Epithelial cell of proximal tubule (primary cell): Measurements from ENCODE around the gene ADAMTS12. TPM values are rescaled to one million over a fixed set of nuclear protein-coding genes. Genes with fewer than 3 reads are reported as not detected.
"Not testable (repeated sequence)": the region's sequence is repeated elsewhere in the genome, so short reads cannot be mapped to it uniquely, and the experiment has no call there.

ENCODE experiments used
- DNase-seq: peaks from one replicate; pipeline ENCODE4 v3.0.0-alpha.2; 2011; ENCODE audit warnings: low read depth
- H3K4me3 ChIP-seq: 2 replicates; pipeline ENCODE4 v1.5.1; 2011; ENCODE audit warnings: low read depth, mild to moderate bottlenecking, low read length
- CTCF ChIP-seq: conservative IDR thresholded peaks from 2 replicates; pipeline ENCODE4 v1.5.1; 2012; ENCODE audit warnings: low read depth, mild to moderate bottlenecking, low read length
- total RNA-seq: library from RNA; depleted of rRNA; stranded (reverse); fragments of >200 nt; gene quantifications from 2 replicates; pipeline ENCODE4 v1.2.3, GENCODE V29; 2015

ADAMTS12 gene
- total RNA-seq, 1 donor from 2014 or later, result 2.1 TPM

DNA sequence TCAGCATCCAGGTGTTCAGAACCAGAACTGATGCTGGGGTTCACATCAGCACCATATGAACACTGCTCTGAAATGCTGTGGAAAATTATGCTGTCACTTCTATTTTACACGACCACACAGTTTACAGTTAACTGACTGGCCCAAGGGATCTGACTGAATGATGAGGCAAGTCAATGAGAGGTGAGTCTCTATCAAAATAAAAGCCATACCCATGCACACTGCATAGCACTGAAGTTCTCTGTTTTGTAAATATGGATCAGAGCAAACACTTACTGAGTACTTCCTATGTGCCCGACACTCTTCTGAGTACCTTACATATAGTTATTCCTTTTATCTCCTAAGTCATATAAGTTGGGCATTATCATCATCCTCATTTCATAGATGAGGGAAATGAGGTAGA lies 328.3 kb downstream of the ADAMTS12 start:
- H3K4me3 ChIP-seq, result no peak overlapping the region
- DNase-seq, result no peak
- TF ChIP-seq CTCF, result no peak

DNA sequence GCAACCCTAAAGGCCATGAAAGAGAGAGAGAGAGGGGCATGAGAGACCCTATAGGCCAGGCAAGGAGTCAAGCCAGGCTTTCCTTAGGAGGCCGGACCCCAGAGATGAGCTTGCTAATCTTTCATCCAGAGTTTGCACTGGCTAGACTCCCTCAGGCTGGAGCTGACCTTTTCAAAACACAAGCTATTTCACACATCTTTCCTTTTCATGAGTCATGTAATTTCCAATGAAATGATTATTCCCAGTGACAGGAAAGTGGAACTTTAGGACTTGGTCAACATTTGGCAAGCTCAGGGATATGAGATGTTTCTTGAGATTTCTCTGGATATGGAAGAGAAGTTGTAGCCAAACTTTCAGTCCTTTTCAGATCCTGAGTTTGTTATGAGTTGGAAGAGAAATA lies 333.3 kb downstream of the ADAMTS12 start:
- TF ChIP-seq CTCF, result no peak
- no peak overlapping the region for H3K4me3 ChIP-seq
- DNase-seq, result no peak

DNA sequence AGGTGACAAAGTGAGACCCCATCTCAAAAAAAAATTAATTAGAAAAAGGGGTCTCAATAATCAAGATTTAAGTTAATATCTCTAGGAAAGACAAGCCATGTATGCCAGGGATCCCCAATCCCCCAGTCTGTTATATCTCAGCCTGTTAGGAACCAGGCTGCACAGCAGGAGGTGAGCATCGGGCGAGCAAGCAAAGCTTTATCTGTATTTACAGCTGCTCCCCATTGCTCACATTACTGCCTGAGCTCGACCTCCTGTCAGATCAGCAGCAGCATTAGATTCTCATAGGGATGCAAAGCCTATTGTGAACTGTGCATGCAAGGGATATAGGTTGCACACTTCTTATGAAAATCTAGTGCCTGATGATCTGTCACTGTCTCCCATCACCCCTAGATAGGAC lies 334.2 kb downstream of the ADAMTS12 start:
- H3K4me3 ChIP-seq, result no peak overlapping the region
- no peak for TF ChIP-seq CTCF
- no peak for DNase-seq

- TF ChIP-seq CTCF, result no peak
- DNase-seq, result no peak
- no peak overlapping the region for H3K4me3 ChIP-seq
These were observed 335.2 kb downstream of the ADAMTS12 start for GRCh38 chr5:33556330-33557328.

- DNase-seq, result no peak
- no peak overlapping the region for H3K4me3 ChIP-seq
- TF ChIP-seq CTCF, result no peak
These were observed 341.7 kb downstream of the ADAMTS12 start for GRCh38 chr5:33549982-33550567.

- not testable (repeated sequence) for H3K4me3 ChIP-seq, DNase-seq
These were observed 352.0 kb downstream of the ADAMTS12 start for GRCh38 chr5:33539790-33540189.

- TF ChIP-seq CTCF, result no peak
- no peak overlapping the region for H3K4me3 ChIP-seq
- no peak for DNase-seq
These were observed 352.6 kb downstream of the ADAMTS12 start for GRCh38 chr5:33539212-33539611.
